ENCODE measurements around the gene TRIM15. TPM values are rescaled to one million over a fixed set of nuclear protein-coding genes. Genes with fewer than 3 reads are reported as not detected.
"Not testable (repeated sequence)": the region's sequence is repeated elsewhere in the genome, so short reads cannot be mapped to it uniquely, and the experiment has no call there.

TRIM15 gene
- total RNA-seq, 4 donors from 2014 or later: not detected

- DNase-seq (ENCODE audit: low spot score) (no peak), ATAC-seq (ENCODE audit: low FRiP score) (no peak)
- TF ChIP-seq CTCF (IDR thresholded peaks at IDR 0.05): no peak
Measured at GRCh38 chr6:30135757-30136156, 27.6 kb upstream of the TRIM15 start, which contains the start of gene TRIM40. Gene TRIM40 (plus strand): TSS chr6:30136140. CDS start chr6:30137037, 897 bp downstream.

- no peak for ATAC-seq (ENCODE audit: low FRiP score)
- no peak for DNase-seq (ENCODE audit: low spot score)
- no peak for TF ChIP-seq CTCF (IDR thresholded peaks at IDR 0.05)
Measured at GRCh38 chr6:30136570-30137286, 26.6 kb upstream of the TRIM15 start.

- DNase-seq (ENCODE audit: low spot score): not testable (repeated sequence)
Measured at GRCh38 chr6:30140240-30140639, 23.1 kb upstream of the TRIM15 start.

GRCh38 chr6:30142665-30143064 is 20.7 kb upstream of the TRIM15 start:
- ATAC-seq (ENCODE audit: low FRiP score) (no peak), DNase-seq (ENCODE audit: low spot score) (no peak)
- TF ChIP-seq CTCF (IDR thresholded peaks at IDR 0.05): no peak

More at GRCh38 chr6:30140240-30140639, 23.1 kb upstream of the TRIM15 start:
- not testable (repeated sequence) for ATAC-seq (ENCODE audit: low FRiP score)

- ATAC-seq (ENCODE audit: low FRiP score) (no peak), DNase-seq (ENCODE audit: low spot score) (no peak)
- TF ChIP-seq CTCF (IDR thresholded peaks at IDR 0.05): no peak
Measured at GRCh38 chr6:30143780-30144179, 19.6 kb upstream of the TRIM15 start.

GRCh38 chr6:30144811-30145210 is 18.5 kb upstream of the TRIM15 start:
- TF ChIP-seq CTCF (IDR thresholded peaks at IDR 0.05): no peak
- DNase-seq (ENCODE audit: low spot score): no peak
- no peak for ATAC-seq (ENCODE audit: low FRiP score)

GRCh38 chr6:30145818-30146217 is 17.5 kb upstream of the TRIM15 start:
- no peak for ATAC-seq (ENCODE audit: low FRiP score)
- no peak for TF ChIP-seq CTCF (IDR thresholded peaks at IDR 0.05)

More at GRCh38 chr6:30145818-30146217, 17.5 kb upstream of the TRIM15 start:
- DNase-seq (ENCODE audit: low spot score): no peak
